MM.1S (cell line): ENCODE measurements around the gene MTA3.

ENCODE experiments used
- CTCF ChIP-seq: fragments of 300-600 bp; sonication (generic); IDR thresholded peaks from 2 replicates; pipeline ENCODE4 v1.5.1; 2016; ENCODE audit warnings: antibody characterized with exemption, low read length, mixed read lengths
- EZH2 ChIP-seq: fragments of 300-600 bp; sonication (generic); optimal IDR thresholded peaks from 2 replicates; pipeline ENCODE3; 2017; ENCODE audit warnings: low read depth, mild to moderate bottlenecking, antibody characterized with exemption, low read length, mixed read lengths
- EZH2phosphoT487 ChIP-seq: fragments of 300-600 bp; sonication (generic); IDR thresholded peaks from 2 replicates; pipeline ENCODE4 v1.6.1; 2018; ENCODE audit warnings: antibody characterized with exemption, low read length

- TF ChIP-seq CTCF (no peak), EZH2 (no peak), EZH2phosphoT487 (no peak)
Observed at GRCh38 chr2:42567364-42567763, 1.1 kb upstream of the MTA3 start.
